ENCODE measurements around the gene DDX10. TPM values are rescaled to one million over a fixed set of nuclear protein-coding genes. Genes with fewer than 3 reads are reported as not detected.

DDX10 gene
- polyA plus RNA-seq, 1 donor from 2014 or later: 15.9 TPM

- H3K27me3 ChIP-seq (ENCODE audit: insufficient read depth, low read depth, low read length): no peaks in the 10 kb centered on the region
- H3K79me2 ChIP-seq (replicated peaks; ENCODE audit: insufficient read depth, low read length): no peaks in the 10 kb centered on the region
- H3F3A ChIP-seq (ENCODE audit: insufficient read depth, low read length, poor library complexity, severe bottlenecking): no peaks in the 10 kb centered on the region
- H3K9me2 ChIP-seq (ENCODE audit: insufficient read depth, low read length): no peaks in the 10 kb centered on the region
- H3K9me3 ChIP-seq (ENCODE audit: low read length): no peaks in the 10 kb centered on the region
- H3K36me3 ChIP-seq (ENCODE audit: insufficient read depth, low read length): no peaks in the 10 kb centered on the region
- no peak overlapping the region for H3K9ac ChIP-seq (ENCODE audit: low read length)
- no peak overlapping the region for H3K4me3 ChIP-seq (ENCODE audit: low read length)
- H2AFZ ChIP-seq (ENCODE audit: low read depth, low read length): no peak overlapping the region
- TF ChIP-seq REST (IDR thresholded peaks at IDR 0.05; ENCODE audit: borderline replicate concordance) (no peak), RAD21 (conservative IDR thresholded peaks at IDR 0.05) (no peak), POLR2AphosphoS5 (IDR thresholded peaks at IDR 0.05) (no peak)
- H3K4me2 ChIP-seq (ENCODE audit: low read length): no peak overlapping the region
- no peak overlapping the region for H3K27ac ChIP-seq (ENCODE audit: low read length)
- H4K20me1 ChIP-seq (ENCODE audit: insufficient read depth): no peaks in the 10 kb centered on the region
Observed at GRCh38 chr11:108698844-108699642, 34.2 kb downstream of the DDX10 start.

- Histone ChIP-seq H3K27me3 (ENCODE audit: insufficient read depth, low read depth, low read length) (no peaks in the 10 kb centered on the region), H3K9ac (ENCODE audit: low read length) (no peak overlapping the region), H3K79me2 (replicated peaks; ENCODE audit: insufficient read depth, low read length) (no peaks in the 10 kb centered on the region), H3K4me2 (ENCODE audit: low read length) (no peak overlapping the region), H2AFZ (ENCODE audit: low read depth, low read length) (no peak overlapping the region), H3K27ac (ENCODE audit: low read length) (no peak overlapping the region), H4K20me1 (ENCODE audit: insufficient read depth) (no peaks in the 10 kb centered on the region), H3K4me3 (ENCODE audit: low read length) (no peak overlapping the region), H3F3A (ENCODE audit: insufficient read depth, low read length, poor library complexity, severe bottlenecking) (no peaks in the 10 kb centered on the region), H3K9me3 (ENCODE audit: low read length) (peaks cover 6% of the 10 kb centered on the region), H3K9me2 (ENCODE audit: insufficient read depth, low read length) (no peaks in the 10 kb centered on the region), H3K36me3 (ENCODE audit: insufficient read depth, low read length) (peaks cover 20% of the 10 kb centered on the region)
- TF ChIP-seq CTCF (IDR thresholded peaks at IDR 0.05; ENCODE audit: poor library complexity, severe bottlenecking) (no peak), REST (IDR thresholded peaks at IDR 0.05; ENCODE audit: borderline replicate concordance) (no peak), EP300 (conservative IDR thresholded peaks at IDR 0.05; ENCODE audit: poor library complexity, severe bottlenecking) (no peak), POLR2AphosphoS5 (IDR thresholded peaks at IDR 0.05) (no peak)
Observed at GRCh38 chr11:108703916-108704315, 39.0 kb downstream of the DDX10 start.
